IPS-NIHi7 (cell line): Measurements from ENCODE around the gene AATF.
A peak's percentile ranks its signal among the peaks of the same experiment; 100 is the strongest.
"Not testable (repeated sequence)": the region's sequence is repeated elsewhere in the genome, so short reads cannot be mapped to it uniquely, and the experiment has no call there.

ENCODE experiments used
- DNase-seq: peaks from one replicate; pipeline ENCODE4 v3.0.0; 2012; ENCODE audit warnings: mixed read lengths; ENCODE audit errors: extremely low spot score

Gene AATF

GRCh38 chr17:37047631-37048104, 98.9 kb downstream of the AATF start:
- DNase-seq: peak; percentile 88

GRCh38 chr17:37048811-37049210, 100.1 kb downstream of the AATF start:
- DNase-seq: no peak

DNA sequence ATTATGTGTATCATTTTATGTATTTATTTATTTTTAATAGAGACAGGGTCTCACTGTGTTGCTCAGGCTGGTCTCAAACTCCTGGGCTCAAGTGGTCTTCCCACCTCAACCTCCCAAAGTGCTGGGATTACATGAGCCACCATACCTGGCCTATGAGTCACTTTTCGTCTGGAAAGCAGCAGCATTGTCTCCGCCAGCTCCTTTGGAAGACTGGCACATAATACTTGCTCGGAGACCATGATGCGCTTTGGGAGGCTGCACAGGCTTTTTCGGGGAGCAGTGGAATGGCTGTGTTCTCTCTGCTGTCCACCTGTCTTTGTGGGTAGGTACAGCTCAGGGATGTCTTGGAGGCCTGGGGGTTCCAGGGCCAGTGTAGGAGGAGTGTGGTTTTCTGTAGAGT, 102.2 kb downstream of the AATF start:
- no peak for DNase-seq

DNA sequence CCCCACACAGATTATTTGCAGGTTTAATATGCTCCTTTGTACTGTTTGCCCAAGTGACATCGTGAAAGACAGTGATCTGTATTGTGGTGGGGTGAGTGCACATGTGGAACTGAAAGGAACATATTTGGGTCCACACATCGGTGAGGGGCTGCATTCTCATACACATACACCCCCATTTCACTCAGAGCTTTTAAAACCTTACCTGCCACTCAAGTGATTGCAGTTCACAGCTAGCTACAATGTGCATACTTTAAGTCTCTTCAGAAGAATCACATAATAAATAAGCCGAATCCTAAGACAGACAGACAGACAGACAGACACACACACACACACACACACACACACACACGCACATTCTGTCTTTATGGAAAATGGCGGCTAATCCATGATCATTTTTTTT, 102.6 kb downstream of the AATF start:
- no peak for DNase-seq

- DNase-seq: no peak
Observed at GRCh38 chr17:37051833-37052232, 103.1 kb downstream of the AATF start.

- DNase-seq: no peak
Observed at GRCh38 chr17:37052450-37052849, 103.7 kb downstream of the AATF start.

DNA sequence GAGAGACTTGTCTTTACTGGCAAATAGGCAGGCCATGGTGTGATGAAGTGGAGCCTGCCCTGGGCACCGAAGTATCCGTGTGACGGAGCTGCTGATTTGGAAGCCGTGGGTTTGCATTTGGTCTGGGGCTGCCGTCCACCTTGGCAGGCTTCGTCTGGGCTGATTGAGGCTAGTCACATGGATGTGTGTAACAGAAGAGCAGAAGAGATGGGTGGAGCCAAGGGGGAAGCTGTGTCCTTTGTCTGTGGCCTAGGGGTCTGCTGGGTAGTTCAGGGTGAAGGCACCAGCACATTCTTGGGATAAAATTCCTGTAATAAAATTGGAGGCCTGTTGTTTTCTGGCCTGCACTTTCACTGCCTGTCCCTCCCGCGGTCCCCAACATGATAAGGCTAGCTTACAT, 106.1 kb downstream of the AATF start:
- no peak for DNase-seq

DNA sequence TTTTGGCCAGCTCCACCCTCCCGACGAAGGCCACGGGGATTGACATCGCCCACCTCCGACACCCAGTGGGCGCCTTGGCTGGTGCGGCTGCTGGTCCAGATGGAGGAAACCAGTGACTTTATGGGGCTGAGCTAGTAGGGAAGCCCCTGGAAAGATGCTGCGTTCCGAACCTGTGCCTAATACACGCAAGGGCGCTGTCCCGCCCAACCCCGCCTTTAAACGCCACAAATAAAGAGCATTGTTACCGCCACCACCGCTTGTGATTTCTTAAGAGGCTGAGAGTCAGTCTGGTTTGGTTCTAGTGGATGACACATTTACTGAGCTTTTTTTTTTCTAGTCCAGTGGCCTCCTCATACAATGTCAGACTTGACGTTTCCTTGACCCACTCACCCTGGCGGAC, 107.9 kb downstream of the AATF start:
- DNase-seq: no peak

DNA sequence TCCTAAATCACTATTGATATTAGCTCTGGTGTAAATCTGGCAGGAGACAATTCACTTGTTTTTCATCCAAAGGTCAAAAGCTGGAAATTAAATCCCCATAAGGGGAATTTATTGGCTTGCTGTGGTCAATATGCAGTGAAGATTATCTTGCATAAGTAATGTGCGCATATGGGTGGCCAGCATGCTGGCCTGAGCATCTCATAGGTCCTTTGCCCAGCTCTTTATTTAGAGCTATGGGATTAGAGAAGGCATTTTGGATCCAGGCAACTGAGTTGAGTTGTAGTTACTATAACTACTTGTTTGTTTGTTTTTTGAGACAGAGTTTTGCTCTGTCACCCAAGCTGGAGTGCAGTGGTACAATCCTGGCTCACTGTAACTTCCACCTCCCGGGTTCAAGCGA, 110.7 kb downstream of the AATF start:
- DNase-seq: no peak

- DNase-seq: no peak
Observed at GRCh38 chr17:37060094-37060493, 111.3 kb downstream of the AATF start.

DNA sequence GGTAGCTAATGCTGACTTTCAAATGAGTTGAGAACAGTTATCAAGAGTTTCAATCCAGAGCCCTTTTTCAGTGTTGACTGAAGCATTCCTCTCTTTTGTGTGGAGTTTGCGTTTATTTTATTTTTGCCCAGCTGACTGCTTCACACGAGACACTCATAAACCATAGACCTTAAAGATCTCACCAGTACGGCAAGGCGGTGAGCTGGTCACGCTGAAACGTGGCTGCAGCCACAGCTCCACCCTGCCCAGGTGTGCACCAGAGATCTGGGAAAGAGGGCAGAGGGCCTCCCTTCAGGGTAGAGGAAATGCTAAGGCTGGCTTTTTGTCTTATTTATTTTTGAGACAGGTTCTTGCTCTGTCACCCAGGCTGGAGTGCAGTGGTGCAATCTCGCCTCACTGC, 112.2 kb downstream of the AATF start:
- DNase-seq: no peak

GRCh38 chr17:37062021-37062420, 113.3 kb downstream of the AATF start:
- no peak for DNase-seq

DNA sequence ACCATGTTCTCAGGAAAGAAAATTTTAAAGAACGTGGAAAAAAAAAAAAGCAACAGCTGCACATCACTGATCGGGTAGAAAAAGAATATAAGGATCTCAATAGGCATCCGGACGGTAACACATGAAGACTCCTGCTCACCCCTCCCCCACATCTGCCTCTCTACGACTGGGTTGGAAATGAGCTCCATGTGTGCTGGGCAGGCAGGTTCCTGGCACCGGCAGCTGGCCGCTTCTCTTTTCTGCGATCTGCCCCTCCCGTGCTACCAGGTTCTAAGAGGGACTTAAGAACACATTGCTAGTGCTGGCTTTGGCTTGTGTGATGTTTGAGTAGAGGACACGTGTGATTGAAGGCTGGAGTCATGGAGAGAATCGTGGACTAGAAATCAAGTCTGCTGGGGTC, 115.5 kb downstream of the AATF start:
- DNase-seq: no peak

GRCh38 chr17:37064956-37065355, 116.2 kb downstream of the AATF start:
- no peak for DNase-seq

DNA sequence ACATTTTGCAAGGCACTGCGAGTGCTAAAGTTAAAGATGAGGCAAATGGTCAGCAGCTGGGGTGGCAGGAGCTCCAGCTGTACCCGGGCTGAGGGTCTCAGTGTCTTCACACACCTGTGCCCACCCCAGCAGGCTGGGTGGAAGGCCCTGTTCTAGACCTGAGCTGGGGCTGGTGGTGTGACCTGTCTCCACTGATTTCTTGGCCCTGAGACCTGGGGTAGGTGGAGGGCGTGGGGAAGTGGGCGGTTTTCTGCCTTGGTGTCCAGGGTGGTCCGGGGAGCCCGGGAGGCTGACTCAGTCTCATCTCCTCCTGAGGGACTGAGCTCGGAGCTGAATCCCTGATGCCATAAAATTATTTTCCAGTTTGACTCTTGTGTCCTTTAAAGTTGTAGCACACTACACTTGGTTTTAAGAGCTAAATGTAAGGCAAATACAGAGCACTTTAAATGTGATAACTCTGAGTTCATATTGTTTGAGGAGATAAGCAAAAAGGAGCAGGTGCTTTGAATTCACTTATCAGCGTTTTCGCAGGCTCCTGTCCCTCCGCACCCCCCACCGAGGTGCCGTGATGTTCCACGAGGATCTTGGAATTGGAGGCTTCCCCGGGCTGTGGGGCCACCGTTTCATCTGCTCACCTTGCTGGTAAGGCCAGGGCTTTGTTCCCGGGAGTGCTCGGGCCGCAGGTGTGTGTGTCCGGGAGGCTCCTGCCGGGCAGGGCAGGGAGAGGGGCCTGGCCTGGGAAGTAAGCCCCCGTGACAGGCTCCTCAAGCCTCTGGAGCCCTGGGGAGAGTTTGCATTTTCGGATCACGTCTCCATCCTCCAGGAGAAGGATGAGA, 117.0 kb downstream of the AATF start:
- DNase-seq: peak; percentile 62

- DNase-seq: no peak
Observed at GRCh38 chr17:37066322-37067255, 117.8 kb downstream of the AATF start.

DNA sequence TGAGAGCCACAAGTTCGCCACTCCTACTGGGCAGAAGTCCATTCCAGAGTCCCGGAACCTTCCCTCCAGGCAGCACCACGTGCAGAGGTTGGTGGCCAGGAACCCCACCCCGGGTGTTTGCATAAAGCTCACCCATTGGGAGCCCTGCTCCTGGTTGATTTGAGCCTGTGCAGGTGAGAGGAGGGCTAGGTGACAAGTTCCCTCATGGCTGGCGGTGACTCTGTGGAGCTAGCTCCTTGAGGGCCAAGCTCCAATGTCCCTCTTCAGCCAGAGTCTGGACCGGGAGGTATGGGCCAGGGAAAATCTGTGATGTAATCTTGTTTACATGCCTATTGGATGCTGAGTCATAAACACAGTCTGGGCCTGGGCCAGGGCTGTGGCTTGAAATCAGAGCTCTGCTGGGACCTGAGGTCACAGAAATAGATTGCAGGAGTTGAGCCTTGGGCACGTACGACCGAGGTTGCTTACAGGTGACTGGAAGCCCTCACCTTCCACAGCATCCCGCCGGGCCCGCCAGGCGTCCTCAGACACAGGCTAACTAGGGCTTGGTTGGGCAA, 118.9 kb downstream of the AATF start:
- DNase-seq: no peak

GRCh38 chr17:37068266-37068665, 119.5 kb downstream of the AATF start:
- no peak for DNase-seq

- DNase-seq: no peak
Observed at GRCh38 chr17:37069087-37069486, 120.3 kb downstream of the AATF start.

DNA sequence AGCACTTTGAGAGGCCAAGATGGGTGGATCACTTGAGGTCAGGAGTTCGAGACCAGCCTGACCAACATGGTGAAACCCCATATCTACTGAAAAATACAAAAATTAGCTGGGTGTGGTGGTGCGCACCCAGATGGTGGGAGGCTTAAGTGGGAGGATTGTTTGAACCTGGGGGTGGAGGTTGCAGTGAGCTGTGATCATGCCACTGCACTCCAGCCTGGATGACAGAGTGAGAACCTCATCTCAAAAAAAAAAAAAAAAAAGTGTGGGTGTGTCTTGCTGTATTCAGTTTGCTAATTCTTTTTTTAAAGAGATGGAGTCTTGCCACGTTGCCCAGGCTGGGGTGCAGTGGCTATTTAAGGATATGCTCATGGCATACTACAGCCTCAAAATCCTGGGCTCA, 124.7 kb downstream of the AATF start:
- not testable (repeated sequence) for DNase-seq

GRCh38 chr17:37079065-37079708, 130.4 kb downstream of the AATF start:
- peak; percentile 0 for DNase-seq

GRCh38 chr17:37079735-37080134, 131.0 kb downstream of the AATF start:
- DNase-seq: no peak
